Activated CD4-positive, alpha-beta T cell treated with anti-CD3 and anti-CD28 coated beads for 36 hours (primary cell): ENCODE measurements around the gene DPYD. TPM values are rescaled to one million over a fixed set of nuclear protein-coding genes. Genes with fewer than 3 reads are reported as not detected.

Source experiments
- ATAC-seq: fragments of 200-7000 bp; cut with Tn5 transposase; one replicate; pipeline ENCODE4 v1.10.0; 2021; ENCODE audit warnings: mild to moderate bottlenecking, moderate library complexity
- CTCF ChIA-PET: fragments of 350-600 bp; sonication (Branson Sonifier 250); formaldehyde crosslinking; loops from one replicate; lab custom pipeline; 2021; ENCODE audit warnings: antibody characterized with exemption; lab: Charles Lee
- POLR2A ChIA-PET: fragments of 350-600 bp; sonication (Branson Sonifier 250); formaldehyde crosslinking; loops from one replicate; lab custom pipeline; 2021; ENCODE audit warnings: antibody characterized with exemption, inconsistent platforms; lab: Charles Lee
- DNase-seq: peaks from one replicate; pipeline ENCODE4 v3.0.0-alpha.2; 2020
- H3K27ac Mint-ChIP-seq: one replicate; pipeline ENCODE4 v1.8.0; 2021; ENCODE audit warnings: mixed read lengths
- H3K27me3 Mint-ChIP-seq: one replicate; pipeline ENCODE4 v1.8.0; 2021; ENCODE audit warnings: mixed read lengths
- H3K36me3 Mint-ChIP-seq: one replicate; pipeline ENCODE4 v1.8.0; 2021; ENCODE audit warnings: low read depth, mixed read lengths
- H3K4me1 Mint-ChIP-seq: one replicate; pipeline ENCODE4 v1.8.0; 2021; ENCODE audit warnings: mixed read lengths
- H3K4me3 Mint-ChIP-seq: one replicate; pipeline ENCODE4 v1.8.0; 2021; ENCODE audit warnings: mild to moderate bottlenecking, moderate library complexity, mixed read lengths
- H3K9me3 Mint-ChIP-seq: one replicate; pipeline ENCODE4 v1.8.0; 2021; ENCODE audit warnings: low read depth, mixed read lengths
- intact Hi-C, 2 experiments: fragments of 100-400 bp; cut with DNase I in 1 of 2; cut with micrococcal nuclease in 1 of 2; formaldehyde crosslinking; loops; one replicate each; pipeline versions ENCODE4 v1.14.2 to v1.15.1; 2022 to 2024; cut with DNase I, micrococcal nuclease
- total RNA-seq, 2 experiments: library from RNA; stranded (reverse); gene quantifications; one replicate each; pipeline ENCODE4 v1.2.3, GENCODE V29; 2021

DPYD gene
- total RNA-seq, 2 experiments from 2014 or later, result 6.8 to 7.1 TPM

DNA sequence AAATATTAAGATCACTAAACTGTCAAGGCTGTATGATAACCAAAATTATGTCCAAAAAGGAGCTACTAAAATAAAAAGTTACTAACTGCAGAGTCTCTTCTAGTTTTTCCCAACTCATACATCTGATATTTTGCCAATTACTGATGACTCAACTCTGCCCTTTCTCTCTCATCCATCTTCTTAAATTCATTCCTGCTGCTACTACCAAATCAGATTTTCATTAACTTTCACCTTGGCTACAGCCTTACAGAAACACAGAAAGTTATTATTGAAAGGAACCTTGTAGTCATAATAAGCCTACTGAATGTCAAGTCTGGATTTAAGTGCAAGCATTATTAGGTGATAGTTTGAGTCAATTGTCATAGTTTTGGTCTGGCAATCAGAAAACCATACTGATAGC is 273.1 kb downstream of the DPYD start:
- H3K4me1 Mint-ChIP-seq, result no peaks in the 10 kb centered on the region
- intact Hi-C loops, result loop anchor here in 1 of 2 experiments (10.0 kb wide), 1 partner anchor 907 kb away; no protein-coding TSS in a partner anchor
- CTCF ChIA-PET, result no interaction called here
- H3K9me3 Mint-ChIP-seq, result peaks cover 12% of the 10 kb centered on the region
- H3K27ac Mint-ChIP-seq, result no peak overlapping the region
- ATAC-seq (no peak), DNase-seq (no peak)
- no peaks in the 10 kb centered on the region for H3K27me3 Mint-ChIP-seq
- POLR2A ChIA-PET, result no interaction called here
- no peak overlapping the region for H3K4me3 Mint-ChIP-seq
- H3K36me3 Mint-ChIP-seq, result peaks cover 26% of the 10 kb centered on the region

DNA sequence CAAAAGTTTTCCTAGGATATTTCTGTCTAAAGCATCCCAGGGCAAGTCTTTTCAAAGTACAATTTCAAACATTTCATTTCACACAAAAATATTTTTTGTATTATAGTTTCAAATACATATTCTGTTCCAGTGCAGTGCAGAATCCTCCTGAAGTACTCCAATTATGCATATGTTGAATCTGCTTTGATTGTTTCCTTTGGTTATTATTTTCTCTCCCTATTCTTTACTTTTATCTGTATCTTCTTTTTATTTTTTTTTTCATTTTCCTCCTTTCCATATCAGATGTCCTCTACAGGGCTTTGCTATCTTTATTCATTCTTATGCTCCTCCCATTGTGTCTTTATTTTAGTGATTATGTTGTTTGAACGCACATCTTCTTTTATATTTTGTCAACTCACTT is 274.8 kb downstream of the DPYD start:
- Mint-ChIP-seq H3K27me3 (no peaks in the 10 kb centered on the region), H3K4me3 (no peak overlapping the region), H3K36me3 (peaks cover 28% of the 10 kb centered on the region), H3K27ac (no peak overlapping the region), H3K4me1 (no peaks in the 10 kb centered on the region), H3K9me3 (peaks cover 12% of the 10 kb centered on the region)
- POLR2A ChIA-PET, result no interaction called here
- ATAC-seq, result no peak
- DNase-seq, result no peak
- CTCF ChIA-PET, result no interaction called here
- intact Hi-C loops, result loop anchor here in 1 of 2 experiments (10.0 kb wide), 1 partner anchor 909 kb away; no protein-coding TSS in a partner anchor

DNA sequence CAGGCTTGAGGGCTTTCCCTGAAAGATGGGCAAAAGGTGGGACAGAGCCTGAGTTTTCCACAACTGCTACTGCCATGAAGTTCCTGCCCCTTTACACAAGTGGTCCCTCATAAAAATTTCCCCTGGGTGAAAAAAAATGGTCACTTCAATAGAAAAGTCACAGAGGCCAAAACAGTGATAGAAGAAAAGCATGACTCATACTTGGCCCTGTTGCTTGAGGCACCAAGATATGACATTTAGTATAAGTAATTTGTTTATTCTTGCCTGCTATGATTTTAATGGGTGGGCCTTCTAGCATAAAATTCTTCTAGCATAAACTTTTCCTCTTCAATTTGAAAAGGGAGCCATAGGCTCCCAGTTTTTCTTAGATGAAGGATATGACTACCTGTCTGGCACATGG is 280.2 kb downstream of the DPYD start:
- no peak for DNase-seq
- ChIA-PET CTCF (no interaction called here), POLR2A (no interaction called here)
- ATAC-seq, result no peak
- H3K9me3 Mint-ChIP-seq, result no peaks in the 10 kb centered on the region
- H3K36me3 Mint-ChIP-seq, result peaks cover 13% of the 10 kb centered on the region
- H3K4me3 Mint-ChIP-seq, result no peak overlapping the region
- no peaks in the 10 kb centered on the region for H3K27me3 Mint-ChIP-seq
- no peaks in the 10 kb centered on the region for H3K4me1 Mint-ChIP-seq
- H3K27ac Mint-ChIP-seq, result no peak overlapping the region
- intact Hi-C loops, result loop anchor here in 1 of 2 experiments (10.0 kb wide), 1 partner anchor 914 kb away; no protein-coding TSS in a partner anchor

DNA sequence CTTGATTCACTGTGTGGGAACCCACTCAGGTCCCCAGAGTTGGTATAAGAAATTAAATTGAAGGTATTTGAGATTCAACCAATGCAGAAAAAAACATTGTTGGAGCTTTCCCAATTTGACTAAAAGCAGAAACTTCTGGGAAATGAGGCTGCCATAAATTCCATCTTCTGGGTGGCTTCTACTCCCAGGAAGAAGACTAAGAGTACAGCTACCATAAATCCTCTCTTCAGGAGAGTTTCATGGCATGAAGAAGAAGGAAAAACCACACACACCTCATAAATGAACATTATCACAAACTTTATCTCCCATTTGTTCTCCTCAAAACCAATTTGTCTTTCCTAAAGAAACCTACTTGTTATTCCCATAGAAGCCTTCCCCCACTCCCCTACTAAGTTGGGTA is 283.9 kb downstream of the DPYD start:
- no peaks in the 10 kb centered on the region for H3K9me3 Mint-ChIP-seq

DNA sequence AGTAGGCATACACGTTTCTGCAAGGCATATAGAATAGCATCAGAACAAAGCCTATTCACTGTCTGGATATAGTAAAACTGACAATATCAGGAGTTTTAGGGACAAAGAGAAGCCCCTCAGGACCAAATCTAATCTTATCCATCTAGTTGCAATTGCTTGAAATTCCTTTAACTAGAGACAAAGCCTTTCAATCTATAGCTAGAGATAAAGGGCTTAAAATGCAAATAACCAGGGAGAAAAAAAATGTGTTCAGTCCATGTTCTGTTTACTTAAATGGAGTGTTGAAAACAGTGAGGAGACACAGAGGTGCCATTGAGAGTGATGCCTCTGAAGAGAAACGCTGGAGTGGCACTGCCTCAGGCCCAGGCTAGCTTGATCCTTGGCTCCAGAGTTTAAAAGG is 286.1 kb downstream of the DPYD start:
- Mint-ChIP-seq H3K9me3 (no peaks in the 10 kb centered on the region), H3K27me3 (no peaks in the 10 kb centered on the region), H3K4me3 (no peak overlapping the region), H3K4me1 (peaks cover 8% of the 10 kb centered on the region), H3K36me3 (peaks cover 3% of the 10 kb centered on the region), H3K27ac (no peak overlapping the region)
- ATAC-seq (no peak), DNase-seq (no peak)
- POLR2A ChIA-PET, result no interaction called here
- intact Hi-C loops, result no loop called here
- CTCF ChIA-PET, result no interaction called here

More for the DNA sequence above, 283.9 kb downstream of the DPYD start:
- Mint-ChIP-seq H3K36me3 (peaks cover 6% of the 10 kb centered on the region), H3K27ac (no peak overlapping the region), H3K4me3 (no peak overlapping the region), H3K4me1 (peaks cover 4% of the 10 kb centered on the region), H3K27me3 (no peaks in the 10 kb centered on the region)
- ChIA-PET CTCF (no interaction called here), POLR2A (no interaction called here)
- DNase-seq (no peak), ATAC-seq (no peak)
- intact Hi-C loops, result no loop called here

DNA sequence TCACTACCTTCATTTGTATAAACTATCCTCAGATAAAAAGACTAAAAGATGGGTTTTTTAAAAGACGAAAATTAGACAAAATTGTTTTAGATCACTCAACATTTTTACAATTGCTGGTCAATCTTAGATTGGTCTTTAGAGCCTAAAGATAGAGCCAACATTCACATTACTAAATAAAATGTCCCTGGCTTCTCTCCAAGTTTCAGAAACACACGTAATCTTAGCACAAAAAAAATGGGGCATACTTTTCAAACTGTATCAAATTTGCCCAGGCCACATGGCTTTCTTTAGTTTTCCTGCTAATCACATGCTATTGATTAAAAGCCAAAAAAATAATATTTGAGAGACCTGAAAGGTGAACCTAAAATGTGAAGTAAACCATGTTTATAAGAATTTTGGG is 288.1 kb downstream of the DPYD start:
- Mint-ChIP-seq H3K9me3 (no peaks in the 10 kb centered on the region), H3K36me3 (peaks cover 3% of the 10 kb centered on the region), H3K27ac (no peak overlapping the region), H3K27me3 (no peaks in the 10 kb centered on the region), H3K4me3 (no peak overlapping the region), H3K4me1 (peaks cover 8% of the 10 kb centered on the region)
- CTCF ChIA-PET, result no interaction called here
- DNase-seq, result no peak
- POLR2A ChIA-PET, result no interaction called here
- no peak for ATAC-seq
- intact Hi-C loops, result no loop called here

DNA sequence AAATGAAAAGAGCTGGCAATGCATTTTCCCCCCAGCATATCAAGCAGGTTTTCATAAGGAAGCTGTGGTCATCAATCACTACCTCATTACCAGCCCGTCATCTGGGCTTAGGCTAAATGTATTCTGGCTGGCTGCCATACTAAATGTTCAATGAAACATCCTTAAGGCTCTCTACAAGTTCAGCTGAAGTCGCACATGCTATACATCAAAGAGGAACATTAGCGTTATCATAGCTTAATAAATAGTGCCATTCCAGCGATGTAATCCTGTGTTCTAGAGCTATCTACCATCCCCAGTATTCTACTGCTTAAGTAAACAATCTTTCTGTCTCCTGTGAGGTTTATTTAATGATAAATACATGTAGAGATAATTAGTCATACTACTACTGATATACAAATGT is 288.8 kb downstream of the DPYD start:
- no peak overlapping the region for H3K27ac Mint-ChIP-seq
- H3K9me3 Mint-ChIP-seq, result no peaks in the 10 kb centered on the region
- DNase-seq (no peak), ATAC-seq (no peak)
- POLR2A ChIA-PET, result no interaction called here
- H3K4me3 Mint-ChIP-seq, result no peak overlapping the region
- intact Hi-C loops, result no loop called here
- H3K36me3 Mint-ChIP-seq, result no peaks in the 10 kb centered on the region
- H3K27me3 Mint-ChIP-seq, result no peaks in the 10 kb centered on the region
- peaks cover 8% of the 10 kb centered on the region for H3K4me1 Mint-ChIP-seq
- CTCF ChIA-PET, result no interaction called here

DNA sequence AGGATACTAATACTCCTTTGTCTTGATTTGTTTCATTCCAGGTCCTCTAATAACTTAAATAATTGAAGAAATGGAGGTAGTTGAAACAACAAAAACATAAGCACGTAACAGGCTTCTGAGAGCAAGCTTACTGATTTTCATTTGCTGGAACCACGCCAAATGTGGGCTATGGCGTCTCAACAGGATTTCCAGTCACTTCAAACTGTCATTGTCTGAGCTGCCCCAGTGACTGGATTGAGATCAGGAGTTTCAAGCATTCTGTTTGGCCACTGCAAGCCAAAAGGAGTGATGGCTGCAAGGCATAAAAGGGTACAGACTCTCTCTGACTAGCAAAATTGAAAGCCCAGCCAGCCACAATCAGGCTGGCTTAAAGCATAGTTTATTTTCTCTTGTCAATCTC is 289.9 kb downstream of the DPYD start:
- intact Hi-C loops, result no loop called here
- ATAC-seq (no peak), DNase-seq (peak; percentile 6)
- ChIA-PET POLR2A (no interaction called here), CTCF (no interaction called here)
- H3K4me1 Mint-ChIP-seq, result peaks cover 8% of the 10 kb centered on the region
- no peak overlapping the region for H3K27ac Mint-ChIP-seq
- H3K9me3 Mint-ChIP-seq, result no peaks in the 10 kb centered on the region
- H3K27me3 Mint-ChIP-seq, result no peaks in the 10 kb centered on the region
- no peak overlapping the region for H3K4me3 Mint-ChIP-seq
- H3K36me3 Mint-ChIP-seq, result peaks cover 3% of the 10 kb centered on the region

DNA sequence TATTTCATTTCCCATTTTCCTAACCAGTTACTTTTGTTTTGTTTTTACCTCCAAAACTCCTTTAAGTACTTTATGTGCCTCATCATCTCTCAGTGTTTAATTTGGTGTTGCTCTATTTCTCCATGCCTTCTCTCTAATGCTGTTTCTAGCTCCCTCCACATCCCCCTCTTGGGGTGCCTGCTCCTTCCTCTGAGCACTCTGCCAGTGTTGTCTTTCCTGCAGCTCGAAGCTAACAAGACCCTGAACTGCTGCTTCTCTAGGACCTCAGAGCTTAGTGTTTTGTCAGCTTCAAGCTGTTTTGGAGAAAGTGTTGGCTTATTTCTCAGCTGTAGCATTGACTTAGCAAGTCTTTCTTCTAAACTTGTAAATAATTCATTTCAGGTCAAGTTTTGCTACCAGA is 290.6 kb downstream of the DPYD start:
- CTCF ChIA-PET, result no interaction called here
- no peak for DNase-seq
- peaks cover 3% of the 10 kb centered on the region for H3K36me3 Mint-ChIP-seq

DNA sequence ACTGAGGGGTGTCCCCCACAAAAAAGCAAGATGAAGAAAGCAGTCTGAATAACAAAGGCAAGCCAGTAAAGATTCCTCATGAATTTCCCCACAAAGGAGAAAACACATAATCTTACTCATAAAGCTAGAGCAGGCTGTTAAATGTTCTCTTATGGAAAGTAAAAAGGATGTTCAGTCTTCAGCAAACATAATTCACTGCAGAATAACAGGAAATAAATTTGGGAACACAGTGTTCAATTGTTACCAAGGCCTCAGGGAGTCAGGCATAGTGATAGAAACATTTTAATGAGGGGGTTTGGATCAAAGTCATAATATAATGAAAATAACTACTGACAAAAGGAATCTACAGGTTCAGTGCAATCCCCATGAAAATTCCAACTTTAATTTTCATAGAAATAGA is 297.6 kb downstream of the DPYD start:
- Mint-ChIP-seq H3K4me1 (no peaks in the 10 kb centered on the region), H3K9me3 (peaks cover 5% of the 10 kb centered on the region), H3K36me3 (peaks cover 3% of the 10 kb centered on the region), H3K4me3 (no peak overlapping the region), H3K27ac (no peak overlapping the region), H3K27me3 (no peaks in the 10 kb centered on the region)
- POLR2A ChIA-PET, result no interaction called here
- no peak for DNase-seq
- ATAC-seq, result no peak
- intact Hi-C loops, result no loop called here
- CTCF ChIA-PET, result no interaction called here

More for the DNA sequence above, 290.6 kb downstream of the DPYD start:
- POLR2A ChIA-PET, result no interaction called here
- Mint-ChIP-seq H3K9me3 (no peaks in the 10 kb centered on the region), H3K4me1 (peaks cover 8% of the 10 kb centered on the region), H3K27me3 (no peaks in the 10 kb centered on the region), H3K4me3 (no peak overlapping the region), H3K27ac (no peak overlapping the region)
- intact Hi-C loops, result no loop called here
- ATAC-seq, result no peak

DNA sequence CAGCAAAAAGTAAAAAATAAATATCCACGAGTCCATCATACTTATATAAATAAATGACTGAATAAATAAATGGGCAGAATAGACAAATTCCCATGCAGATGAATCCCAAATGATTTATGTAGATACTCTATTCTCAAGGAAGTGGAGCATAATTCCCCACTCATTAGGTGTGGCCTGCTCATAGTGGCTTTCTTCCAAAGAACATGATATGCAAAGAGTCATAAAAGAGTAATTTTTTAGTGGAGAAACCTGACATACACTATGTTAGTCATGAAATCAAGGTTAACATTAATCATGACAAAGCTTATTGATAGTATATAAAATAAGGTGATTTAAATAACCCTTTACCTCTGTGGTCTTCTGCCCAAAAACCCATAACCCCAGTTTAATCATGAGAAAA is 298.9 kb downstream of the DPYD start:
- Mint-ChIP-seq H3K27ac (no peak overlapping the region), H3K9me3 (peaks cover 5% of the 10 kb centered on the region), H3K4me1 (no peaks in the 10 kb centered on the region), H3K27me3 (no peaks in the 10 kb centered on the region), H3K36me3 (peaks cover 5% of the 10 kb centered on the region), H3K4me3 (no peak overlapping the region)
- no peak for DNase-seq
- ChIA-PET POLR2A (no interaction called here), CTCF (no interaction called here)
- ATAC-seq, result no peak
- intact Hi-C loops, result no loop called here

DNA sequence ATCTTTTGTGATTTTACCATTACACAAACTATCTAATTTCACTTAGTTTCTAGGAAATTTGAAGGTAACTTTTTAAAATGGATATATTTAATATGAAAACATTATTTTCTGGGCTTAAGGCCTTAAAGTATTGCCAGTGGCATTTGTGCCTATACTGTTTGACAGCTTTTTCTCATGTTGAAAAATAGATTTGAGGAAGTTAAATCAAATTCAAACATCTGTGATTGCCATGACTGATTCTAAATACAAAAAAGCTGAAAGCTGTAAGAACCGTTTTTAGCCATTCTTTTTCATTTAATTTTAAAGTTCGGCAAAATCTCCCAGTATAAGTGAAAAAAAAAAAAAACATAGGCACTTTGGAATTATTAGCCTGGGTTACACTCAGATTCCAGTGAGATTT is 301.1 kb downstream of the DPYD start:
- Mint-ChIP-seq H3K9me3 (peaks cover 5% of the 10 kb centered on the region), H3K4me1 (no peaks in the 10 kb centered on the region), H3K4me3 (no peak overlapping the region), H3K36me3 (peaks cover 2% of the 10 kb centered on the region), H3K27me3 (no peaks in the 10 kb centered on the region), H3K27ac (no peak overlapping the region)
- no peak for DNase-seq
- ATAC-seq, result no peak
- intact Hi-C loops, result no loop called here
- ChIA-PET POLR2A (no interaction called here), CTCF (no interaction called here)

DNA sequence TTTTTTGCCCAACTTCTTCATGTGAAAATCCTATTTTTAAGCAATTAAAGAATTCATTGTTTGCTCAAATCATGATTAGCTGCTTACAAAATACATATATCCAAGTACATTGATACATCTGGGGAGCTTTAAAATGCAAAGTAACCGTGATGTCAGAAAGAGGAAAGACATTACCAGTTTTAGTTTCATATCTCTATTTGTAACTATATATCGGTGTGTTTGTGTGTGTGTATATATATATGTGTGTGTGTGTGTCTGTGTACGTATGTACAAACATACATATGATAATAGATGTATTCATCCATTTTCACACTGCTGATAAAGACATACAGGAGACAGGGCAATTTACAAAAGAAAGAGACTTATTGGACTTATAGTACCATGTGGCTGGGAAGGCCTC is 310.1 kb downstream of the DPYD start:
- intact Hi-C loops, result no loop called here
- ChIA-PET POLR2A (no interaction called here), CTCF (no interaction called here)
- DNase-seq (no peak), ATAC-seq (no peak)
- Mint-ChIP-seq H3K27me3 (no peaks in the 10 kb centered on the region), H3K4me1 (no peaks in the 10 kb centered on the region), H3K27ac (no peak overlapping the region), H3K36me3 (peaks cover 2% of the 10 kb centered on the region), H3K9me3 (peaks cover 3% of the 10 kb centered on the region), H3K4me3 (no peak overlapping the region)
